ENCODE data around the gene SNX14.

DNA sequence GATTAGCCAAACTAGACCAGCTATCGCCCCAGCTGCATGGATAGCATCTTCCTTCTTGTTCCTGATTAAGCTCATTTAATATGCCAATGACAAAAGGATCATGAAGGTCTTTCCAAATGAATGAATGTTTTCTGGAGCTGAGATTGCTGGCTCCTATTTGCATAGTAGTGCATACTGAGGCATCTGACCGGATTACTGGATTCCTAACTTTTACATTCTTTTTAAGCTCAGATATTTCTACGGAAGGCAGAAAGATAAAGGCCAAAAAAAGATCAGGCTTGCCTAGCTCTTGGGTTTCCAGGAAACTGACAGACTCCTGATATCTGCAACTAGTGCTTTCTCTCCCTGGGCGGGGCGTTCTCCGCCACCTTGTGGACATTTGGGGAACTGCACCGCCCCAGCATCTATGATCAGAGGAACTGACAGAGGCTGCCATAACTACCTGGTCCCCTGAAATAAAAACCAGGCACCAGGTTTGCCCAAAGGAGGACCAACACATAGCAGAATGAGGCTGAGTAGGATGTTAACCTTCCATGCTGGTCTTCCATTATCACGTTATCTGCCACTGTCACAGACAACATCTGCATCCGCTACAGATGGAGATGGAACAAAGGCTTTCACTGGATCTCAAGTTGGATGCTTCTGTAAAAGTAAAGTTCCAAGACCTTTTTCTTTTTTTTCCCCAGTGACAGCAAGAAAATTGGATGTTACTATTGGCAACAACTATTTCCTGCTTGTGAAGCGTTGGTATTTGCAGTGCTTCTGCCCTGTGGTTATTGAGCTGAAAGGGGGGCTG, 110.6 kb downstream of the SNX14 start:
- TF ChIP-seq, protein P1, sequence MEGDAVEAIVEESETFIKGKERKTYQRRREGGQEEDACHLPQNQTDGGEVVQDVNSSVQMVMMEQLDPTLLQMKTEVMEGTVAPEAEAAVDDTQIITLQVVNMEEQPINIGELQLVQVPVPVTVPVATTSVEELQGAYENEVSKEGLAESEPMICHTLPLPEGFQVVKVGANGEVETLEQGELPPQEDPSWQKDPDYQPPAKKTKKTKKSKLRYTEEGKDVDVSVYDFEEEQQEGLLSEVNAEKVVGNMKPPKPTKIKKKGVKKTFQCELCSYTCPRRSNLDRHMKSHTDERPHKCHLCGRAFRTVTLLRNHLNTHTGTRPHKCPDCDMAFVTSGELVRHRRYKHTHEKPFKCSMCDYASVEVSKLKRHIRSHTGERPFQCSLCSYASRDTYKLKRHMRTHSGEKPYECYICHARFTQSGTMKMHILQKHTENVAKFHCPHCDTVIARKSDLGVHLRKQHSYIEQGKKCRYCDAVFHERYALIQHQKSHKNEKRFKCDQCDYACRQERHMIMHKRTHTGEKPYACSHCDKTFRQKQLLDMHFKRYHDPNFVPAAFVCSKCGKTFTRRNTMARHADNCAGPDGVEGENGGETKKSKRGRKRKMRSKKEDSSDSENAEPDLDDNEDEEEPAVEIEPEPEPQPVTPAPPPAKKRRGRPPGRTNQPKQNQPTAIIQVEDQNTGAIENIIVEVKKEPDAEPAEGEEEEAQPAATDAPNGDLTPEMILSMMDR (IDR thresholded peaks at IDR 0.05 in 8 of 11, conservative IDR thresholded peaks at IDR 0.05 in 3 of 11): peak; percentile 97 to 100 (median 98)
- TF ChIP-seq POLR2A (IDR thresholded peaks at IDR 0.05): no peak
